Measurements from ENCODE around the gene NRL.
"Not testable (repeated sequence)": the region's sequence is repeated elsewhere in the genome, so short reads cannot be mapped to it uniquely, and the experiment has no call there.

Gene NRL

DNA sequence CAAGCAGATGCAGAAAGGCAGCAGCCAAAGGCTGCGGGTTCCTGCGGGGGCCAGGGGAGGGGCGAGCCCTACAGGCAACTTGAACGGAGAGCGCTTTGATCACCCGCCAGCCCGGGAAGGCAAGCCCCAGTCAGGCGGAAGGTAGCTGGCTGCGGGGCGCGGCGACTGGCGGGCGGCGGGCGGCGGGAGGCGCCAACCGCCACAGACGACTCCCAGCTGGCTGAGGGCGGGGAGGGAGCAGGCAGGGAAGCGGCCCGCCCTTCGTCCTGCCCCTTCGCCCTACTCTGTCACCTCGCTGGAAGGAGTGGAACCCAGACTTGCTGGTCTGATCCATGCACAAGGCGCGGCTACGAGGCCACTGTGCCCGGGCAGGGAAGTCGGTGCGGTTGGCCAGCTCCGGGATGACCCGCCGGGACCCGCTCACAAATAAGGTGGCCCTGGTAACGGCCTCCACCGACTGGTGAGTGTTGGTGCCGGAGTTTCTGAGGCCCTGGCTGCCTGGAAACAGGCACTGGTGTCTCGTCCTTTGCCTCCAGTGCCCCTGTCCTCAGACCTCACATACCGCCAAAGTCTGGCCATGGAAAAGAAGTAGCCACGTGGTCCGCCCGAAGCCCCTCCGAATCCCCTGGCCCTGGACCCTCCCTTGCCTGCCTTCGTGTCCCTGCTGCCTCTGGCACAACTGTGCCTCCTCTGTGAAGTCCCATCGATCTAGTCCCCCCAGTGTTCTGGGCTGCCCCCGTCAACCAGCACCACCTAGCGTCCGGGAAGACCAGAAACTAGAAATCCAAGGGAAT lies 78.4 kb downstream of the NRL start:
- peak overlapping the region; percentile 72 for H3K27ac ChIP-seq
- no peak for TF ChIP-seq ZFX (IDR thresholded peaks at IDR 0.05)
- TF ChIP-seq, protein P1, sequence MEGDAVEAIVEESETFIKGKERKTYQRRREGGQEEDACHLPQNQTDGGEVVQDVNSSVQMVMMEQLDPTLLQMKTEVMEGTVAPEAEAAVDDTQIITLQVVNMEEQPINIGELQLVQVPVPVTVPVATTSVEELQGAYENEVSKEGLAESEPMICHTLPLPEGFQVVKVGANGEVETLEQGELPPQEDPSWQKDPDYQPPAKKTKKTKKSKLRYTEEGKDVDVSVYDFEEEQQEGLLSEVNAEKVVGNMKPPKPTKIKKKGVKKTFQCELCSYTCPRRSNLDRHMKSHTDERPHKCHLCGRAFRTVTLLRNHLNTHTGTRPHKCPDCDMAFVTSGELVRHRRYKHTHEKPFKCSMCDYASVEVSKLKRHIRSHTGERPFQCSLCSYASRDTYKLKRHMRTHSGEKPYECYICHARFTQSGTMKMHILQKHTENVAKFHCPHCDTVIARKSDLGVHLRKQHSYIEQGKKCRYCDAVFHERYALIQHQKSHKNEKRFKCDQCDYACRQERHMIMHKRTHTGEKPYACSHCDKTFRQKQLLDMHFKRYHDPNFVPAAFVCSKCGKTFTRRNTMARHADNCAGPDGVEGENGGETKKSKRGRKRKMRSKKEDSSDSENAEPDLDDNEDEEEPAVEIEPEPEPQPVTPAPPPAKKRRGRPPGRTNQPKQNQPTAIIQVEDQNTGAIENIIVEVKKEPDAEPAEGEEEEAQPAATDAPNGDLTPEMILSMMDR (conservative IDR thresholded peaks at IDR 0.05): peak; percentile 71

DNA sequence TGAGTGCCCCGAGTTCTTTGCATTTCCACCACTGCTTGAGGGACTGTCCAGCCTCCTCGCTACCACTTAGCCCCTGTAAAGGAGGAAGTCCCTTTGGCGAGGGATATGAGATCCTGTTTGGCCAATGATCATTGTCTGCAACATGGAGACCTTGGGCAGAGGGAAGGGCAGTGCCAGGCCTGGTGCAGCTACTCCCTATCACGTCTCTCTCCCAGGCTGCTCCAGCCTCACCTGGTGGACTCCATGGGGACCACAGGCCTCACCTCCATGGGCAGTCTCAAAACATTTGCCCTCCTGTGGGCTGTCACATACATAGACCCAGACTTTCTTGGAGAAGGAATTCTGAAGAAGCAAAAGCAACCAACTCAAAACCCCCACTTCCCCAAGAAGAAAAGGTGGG lies 79.0 kb downstream of the NRL start:
- H3K27ac ChIP-seq: peak overlapping the region; percentile 72

DNA sequence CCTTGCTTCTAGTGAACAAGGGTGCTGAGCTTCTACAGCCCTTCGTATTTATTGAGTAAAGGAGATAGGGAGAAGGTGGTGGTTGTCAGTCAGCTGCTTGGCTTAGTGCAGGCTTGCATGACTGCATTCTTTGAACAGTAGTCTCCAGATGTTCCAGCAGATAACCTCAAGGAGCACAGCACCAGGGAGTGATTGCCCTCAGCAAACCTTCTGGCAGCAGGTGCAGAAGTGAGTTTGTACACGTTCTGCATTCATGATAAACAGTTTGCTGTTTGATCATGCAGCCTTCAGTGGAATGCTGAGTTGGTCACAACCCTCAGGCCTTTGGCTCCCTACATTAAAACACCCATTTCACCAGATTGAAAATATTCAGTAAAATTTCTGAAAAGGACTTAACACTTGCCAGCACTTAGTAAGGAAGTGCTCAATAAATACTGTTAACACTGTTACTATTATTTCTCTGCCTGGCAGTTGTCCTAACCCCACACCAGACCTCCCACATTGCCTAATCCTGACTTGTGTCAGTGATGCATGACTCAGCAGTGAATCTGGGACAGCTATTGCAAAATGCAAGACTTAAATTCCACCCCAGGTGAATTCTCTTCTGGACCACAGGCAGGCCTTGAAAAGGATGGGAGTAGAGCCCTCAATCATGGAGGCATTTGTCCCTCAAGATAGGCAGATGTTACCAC lies 81.9 kb downstream of the NRL start:
- H3K27ac ChIP-seq: no peak overlapping the region
- TF ChIP-seq ZFX (IDR thresholded peaks at IDR 0.05): no peak
- TF ChIP-seq, protein P1 (conservative IDR thresholded peaks at IDR 0.05): no peak

DNA sequence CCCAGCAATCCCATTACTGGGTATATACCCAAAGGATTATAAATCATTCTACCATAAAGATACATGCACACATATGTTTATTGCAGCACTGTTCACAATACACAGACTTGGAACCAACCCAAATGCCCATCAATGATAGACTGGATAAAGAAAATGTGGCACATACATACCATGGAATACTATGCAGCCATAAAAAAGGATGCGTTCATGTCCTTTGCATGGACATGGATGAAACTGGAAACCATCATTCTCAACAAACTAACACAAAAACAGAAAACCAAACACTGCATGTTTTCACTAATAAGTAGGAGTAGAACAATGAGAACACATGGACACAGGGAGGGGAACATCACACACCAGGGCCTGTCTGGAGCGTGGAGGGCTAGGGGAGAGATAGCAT lies 83.4 kb downstream of the NRL start:
- not testable (repeated sequence) for H3K27ac ChIP-seq

DNA sequence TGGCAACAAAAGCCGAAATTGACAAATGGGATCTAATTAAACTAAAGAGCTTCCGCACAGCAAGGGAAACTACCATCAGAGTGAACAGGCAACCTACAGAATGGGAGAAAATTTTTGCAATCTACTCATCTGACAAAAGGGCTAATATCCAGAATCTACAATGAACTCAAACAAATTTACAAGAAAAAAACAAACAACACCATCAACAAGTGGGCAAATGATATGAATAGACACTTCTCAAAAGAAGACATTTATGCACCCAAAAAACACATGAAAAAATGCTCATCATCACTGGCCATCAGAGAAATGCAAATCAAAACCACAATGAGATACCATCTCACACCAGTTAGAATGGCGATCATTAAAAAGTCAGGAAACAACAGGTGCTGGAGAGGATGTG lies 85.1 kb downstream of the NRL start:
- not testable (repeated sequence) for H3K27ac ChIP-seq
